Esophagus squamous epithelium (tissue), 4 donors: ENCODE results near the gene FOXO3.

ENCODE experiments used
- POLR2A ChIP-seq, 4 donors: fragments of 450-650 bp; IDR thresholded peaks; one replicate each; pipeline ENCODE4 v1.6.1; 2017; ENCODE audit warnings: antibody characterized with exemption in 4 of 4, mild to moderate bottlenecking in 4 of 4, moderate library complexity in 3 of 4
- TF ChIP-seq, protein P1 (sequence below), 6 experiments: fragments of 450-650 bp in 4 of 6; fragments of 200-600 bp in 2 of 6; sonication (generic) in 2 of 6; IDR thresholded peaks; one replicate each; pipeline ENCODE4 v1.5.1; 2016 to 2019; ENCODE audit warnings: antibody characterized with exemption in 6 of 6, mild to moderate bottlenecking in 4 of 6, moderate library complexity in 4 of 6

DNA sequence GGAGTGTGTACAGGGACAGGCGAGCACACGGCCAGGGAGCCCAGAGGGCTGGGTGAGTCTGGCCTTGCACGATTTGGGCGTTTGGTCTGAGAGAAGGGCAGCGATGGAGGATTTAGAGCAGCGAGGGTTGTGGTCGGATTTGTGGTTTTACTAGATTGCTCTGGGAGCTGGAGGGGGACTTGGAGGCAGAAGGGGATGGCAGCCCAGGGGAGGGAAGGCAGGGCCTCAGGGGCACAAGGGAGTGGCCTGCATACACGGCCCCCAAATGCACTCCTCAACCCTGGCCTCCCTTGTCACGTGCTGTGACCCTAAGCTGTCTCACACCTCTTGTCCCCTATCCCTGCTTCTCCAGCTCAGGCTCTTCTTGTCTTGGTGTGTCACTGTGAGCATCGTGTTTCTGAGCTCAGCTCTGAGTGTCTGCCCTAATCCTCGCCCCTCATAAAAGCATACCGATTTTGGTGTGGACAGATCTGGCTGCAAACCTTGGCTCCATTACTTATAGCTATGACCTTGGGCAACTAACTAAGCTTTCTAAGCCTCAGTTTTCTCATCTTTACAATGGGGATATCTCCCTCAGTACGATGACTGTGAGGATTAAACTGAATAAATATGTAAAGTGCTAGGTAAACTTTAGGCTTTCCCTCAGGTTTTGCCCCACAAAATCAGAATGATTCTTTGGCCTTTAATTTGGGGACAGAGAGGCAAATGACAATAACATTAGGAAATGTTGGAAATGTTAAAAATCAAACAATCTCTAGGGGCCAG lies 167.4 kb downstream of the FOXO3 start:
- no peak for TF ChIP-seq POLR2A (IDR thresholded peaks at IDR 0.05)
- TF ChIP-seq, protein P1, sequence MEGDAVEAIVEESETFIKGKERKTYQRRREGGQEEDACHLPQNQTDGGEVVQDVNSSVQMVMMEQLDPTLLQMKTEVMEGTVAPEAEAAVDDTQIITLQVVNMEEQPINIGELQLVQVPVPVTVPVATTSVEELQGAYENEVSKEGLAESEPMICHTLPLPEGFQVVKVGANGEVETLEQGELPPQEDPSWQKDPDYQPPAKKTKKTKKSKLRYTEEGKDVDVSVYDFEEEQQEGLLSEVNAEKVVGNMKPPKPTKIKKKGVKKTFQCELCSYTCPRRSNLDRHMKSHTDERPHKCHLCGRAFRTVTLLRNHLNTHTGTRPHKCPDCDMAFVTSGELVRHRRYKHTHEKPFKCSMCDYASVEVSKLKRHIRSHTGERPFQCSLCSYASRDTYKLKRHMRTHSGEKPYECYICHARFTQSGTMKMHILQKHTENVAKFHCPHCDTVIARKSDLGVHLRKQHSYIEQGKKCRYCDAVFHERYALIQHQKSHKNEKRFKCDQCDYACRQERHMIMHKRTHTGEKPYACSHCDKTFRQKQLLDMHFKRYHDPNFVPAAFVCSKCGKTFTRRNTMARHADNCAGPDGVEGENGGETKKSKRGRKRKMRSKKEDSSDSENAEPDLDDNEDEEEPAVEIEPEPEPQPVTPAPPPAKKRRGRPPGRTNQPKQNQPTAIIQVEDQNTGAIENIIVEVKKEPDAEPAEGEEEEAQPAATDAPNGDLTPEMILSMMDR (IDR thresholded peaks at IDR 0.05) = no peak
